HepG2 (cell line): ENCODE measurements around the gene TBC1D2B. TPM values are rescaled to one million over a fixed set of nuclear protein-coding genes. Genes with fewer than 3 reads are reported as not detected.

Experiments used
- ATAC-seq: fragments of 200-7000 bp; cut with Tn5 transposase; 3 replicates; pipeline ENCODE4 v1.9.1; 2020; ENCODE audit warnings: mild to moderate bottlenecking, moderate library complexity
- BruUV-seq: library from RNA; stranded (reverse); fragments of 400-500 nt; replicated peaks from 2 replicates; lab custom pipeline; 2021; lab: Mats Ljungman, UMichigan
- CTCF ChIA-PET: fragments of 300-600 bp; formaldehyde crosslinking; extraction: SDS; loops from one replicate; lab custom pipeline; 2021; ENCODE audit warnings: low total read pairs, inconsistent platforms, low intra/inter-chr PET ratio; lab: Yijun Ruan, JAX
- POLR2A ChIA-PET: fragments of 350-600 bp; sonication (Branson Sonifier 250); formaldehyde crosslinking; loops from one replicate; lab custom pipeline; 2020; ENCODE audit warnings: antibody characterized with exemption, inconsistent platforms; lab: Yijun Ruan, JAX
- DNase-seq: peaks from one replicate; pipeline ENCODE4 v3.0.0-alpha.2; 2015; ENCODE audit warnings: low spot score
- FAIRE-seq: peaks from 3 replicates; lab custom pipeline; 2011; peaks lifted over from hg19 to GRCh38; lab: Jason Lieb, UNC
- H2AFZ ChIP-seq: one replicate; pipeline ENCODE4 v1.6.1; 2011; ENCODE audit warnings: low read length, inconsistent platforms
- H3K27ac ChIP-seq: fragments of 300-600 bp; 3 replicates; pipeline ENCODE4 v1.8.0; 2011; ENCODE audit warnings: mixed run types, mild to moderate bottlenecking, mixed read lengths, low read length, inconsistent platforms; ENCODE audit not compliant: insufficient read depth; ENCODE audit errors: extremely low read length
- H3K27me3 ChIP-seq, 2 experiments: fragments of 200-600 bp in 1 of 2; 2 replicates in 1 of 2; 3 replicates in 1 of 2; pipeline versions ENCODE4 v1.6.0 to v1.8.0; 2011; ENCODE audit warnings: low read length in 2 of 2, mild to moderate bottlenecking in 2 of 2, moderate library complexity in 2 of 2, inconsistent platforms in 1 of 2; ENCODE audit not compliant: insufficient read depth in 2 of 2, control insufficient read depth in 1 of 2
- H3K36me3 ChIP-seq, 2 experiments: fragments of 200-600 bp in 1 of 2; replicated peaks in 1 of 2; 2 replicates in 1 of 2; 3 replicates in 1 of 2; pipeline versions ENCODE4 v1.5.1 to v1.8.0; 2011; ENCODE audit warnings: low read length in 2 of 2, inconsistent platforms in 1 of 2; ENCODE audit not compliant: insufficient read depth in 2 of 2, control insufficient read depth in 1 of 2
- H3K4me1 ChIP-seq: 2 replicates; pipeline ENCODE4 v1.5.1; 2012; ENCODE audit warnings: low read length, inconsistent platforms; ENCODE audit not compliant: insufficient read depth
- H3K4me2 ChIP-seq: 2 replicates; pipeline ENCODE4 v1.6.0; 2011; ENCODE audit warnings: low read depth, low read length, inconsistent platforms
- H3K4me3 ChIP-seq, 3 experiments: fragments of 200-600 bp in 1 of 3; sonication (generic), shearing (Covaris generic) in 1 of 3; replicated peaks in 1 of 3; 2 replicates each; pipeline ENCODE4 v1.5.1; 2011 to 2016; ENCODE audit warnings: low read length in 3 of 3, inconsistent platforms in 2 of 3, low read depth in 2 of 3, mild to moderate bottlenecking in 2 of 3, control low read depth in 1 of 3, mixed read lengths in 1 of 3; ENCODE audit not compliant: insufficient read depth in 1 of 3
- H3K79me2 ChIP-seq: one replicate; pipeline ENCODE4 v1.6.1; 2011; ENCODE audit warnings: low read length, inconsistent platforms; ENCODE audit not compliant: insufficient read depth
- H3K9ac ChIP-seq: 2 replicates; pipeline ENCODE4 v1.6.0; 2011; ENCODE audit warnings: mild to moderate bottlenecking, low read depth, low read length, inconsistent platforms; ENCODE audit not compliant: insufficient read depth
- H3K9me3 ChIP-seq: 2 replicates; pipeline ENCODE4 v1.5.1; 2012; ENCODE audit warnings: mild to moderate bottlenecking, low read length
- H4K20me1 ChIP-seq: 2 replicates; pipeline ENCODE4 v1.6.0; 2011; ENCODE audit warnings: inconsistent platforms, mild to moderate bottlenecking, low read length, moderate library complexity; ENCODE audit not compliant: insufficient read depth
- CENPX ChIP-seq: sonication (generic); formaldehyde crosslinking; IDR thresholded peaks from 2 replicates; pipeline ENCODE4 v1.9.0; 2021; ENCODE audit warnings: mild to moderate bottlenecking, missing genetic modification reagents, moderate library complexity
- FOXK1 ChIP-seq: sonication (generic); formaldehyde crosslinking; IDR thresholded peaks from 2 replicates; pipeline ENCODE4 v1.4.0; 2020; ENCODE audit warnings: low read depth, missing genetic modification reagents, borderline replicate concordance
- PBX2 ChIP-seq: IDR thresholded peaks from 2 replicates; pipeline ENCODE4 v1.6.1; 2016; ENCODE audit warnings: control low read depth
- ZNF20 ChIP-seq: sonication (generic); formaldehyde crosslinking; IDR thresholded peaks from 2 replicates; pipeline ENCODE4 v1.4.0; 2020; ENCODE audit warnings: mild to moderate bottlenecking, moderate library complexity, missing genetic modification reagents
- ZNF567 ChIP-seq: sonication (generic); formaldehyde crosslinking; IDR thresholded peaks from 2 replicates; pipeline ENCODE4 v1.8.1; 2023; ENCODE audit warnings: mild to moderate bottlenecking, missing genetic modification reagents, borderline replicate concordance
- ZNF607 ChIP-seq: sonication (generic); formaldehyde crosslinking; IDR thresholded peaks from 2 replicates; pipeline ENCODE4 v1.5.1; 2020; ENCODE audit warnings: missing genetic modification reagents, mild to moderate bottlenecking, borderline replicate concordance
- ZNF749 ChIP-seq: sonication (generic); formaldehyde crosslinking; IDR thresholded peaks from 2 replicates; pipeline ENCODE4 v1.8.0; 2022; ENCODE audit warnings: mild to moderate bottlenecking, missing genetic modification reagents, moderate library complexity, borderline replicate concordance
- ZSCAN21 ChIP-seq: sonication (generic); formaldehyde crosslinking; IDR thresholded peaks from 2 replicates; pipeline ENCODE4 v1.8.0; 2022; ENCODE audit warnings: mild to moderate bottlenecking, missing genetic modification reagents, moderate library complexity, borderline replicate concordance
- WGBS: methylation state at CpG from one replicate; pipeline ENCODE4 v1.1.6; 2017; ENCODE audit warnings: low lambda C conversion rate; 5-methylcytosine and 5-hydroxymethylcytosine counted together
- in situ Hi-C: cut with HindIII; loops from 2 replicates; pipeline ENCODE4 v1.10.0; 2017; ENCODE audit warnings: low pct_unique_long_range_greater_than_20kb; ENCODE audit not compliant: extremely low pct_ligation_motif_present
- intact Hi-C: fragments of 100-400 bp; cut with micrococcal nuclease; formaldehyde crosslinking; loops from one replicate; pipeline ENCODE4 v1.10.0; 2022; ENCODE audit not compliant: unreplicated experiment
- polyA plus RNA-seq, 8 experiments: library from polyadenylated mRNA; depleted of rRNA in 3 of 8; stranded (reverse) in 7 of 8; unstranded in 1 of 8; fragments of >200 nt; fragmentation: Illumina TruSeq in 4 of 8; extraction: Trizol in 4 of 8; gene quantifications; 2 replicates each; pipeline versions ENCODE4 v1.2.1 to v1.2.3, GENCODE V29; 2011 to 2016; ENCODE audit warnings: low read depth in 4 of 8, missing spikeins in 1 of 8, mixed read lengths in 1 of 8; ENCODE audit not compliant: insufficient read depth in 1 of 8
- total RNA-seq, 5 experiments: library from RNA; depleted of rRNA; stranded (reverse); fragments of >200 nt; fragmentation: Illumina TruSeq; extraction: Trizol; gene quantifications; 2 replicates each; pipeline ENCODE4 v1.2.3, GENCODE V29; 2016; ENCODE audit warnings: low read depth in 1 of 5
- TF ChIP-seq, protein P1 (sequence below): sonication (generic); formaldehyde crosslinking; IDR thresholded peaks from 2 replicates; pipeline ENCODE4 v1.4.0; 2020; ENCODE audit warnings: missing genetic modification reagents

The TBC1D2B gene
- total and polyA plus RNA-seq, 2 of the 13 experiments (the other 11 are each of a cell fraction or from before 2014, with no cell fraction given), result 10.1 to 14.4 TPM

- Histone ChIP-seq H2AFZ (no peak overlapping the region), H3K9me3 (no peaks in the 10 kb centered on the region), H3K4me2 (no peak overlapping the region), H4K20me1 (no peaks in the 10 kb centered on the region), H3K27ac (no peak overlapping the region), H3K4me1 (peaks cover 16% of the 10 kb centered on the region), H3K27me3 (peaks cover 0 to 11% of the 10 kb centered on the region in 2 experiments; a peak in 3 of 5 replicates), H3K9ac (no peak overlapping the region), H3K79me2 (no peaks in the 10 kb centered on the region), H3K4me3 (no peak overlapping the region), H3K36me3 (no peaks in the 10 kb centered on the region)
- DNase-seq, result no peak
- ChIA-PET CTCF (no interaction called here), POLR2A (no interaction called here)
- TF ChIP-seq PBX2 (CRISPR knock-in tag) (no peak), CENPX (CRISPR knock-in tag) (no peak), ZSCAN21 (no peak), ZNF749 (CRISPR knock-in tag) (no peak), FOXK1 (CRISPR knock-in tag) (no peak), ZNF607 (CRISPR knock-in tag) (no peak), ZNF567 (CRISPR knock-in tag) (no peak), ZNF20 (no peak)
- TF ChIP-seq, protein P1, sequence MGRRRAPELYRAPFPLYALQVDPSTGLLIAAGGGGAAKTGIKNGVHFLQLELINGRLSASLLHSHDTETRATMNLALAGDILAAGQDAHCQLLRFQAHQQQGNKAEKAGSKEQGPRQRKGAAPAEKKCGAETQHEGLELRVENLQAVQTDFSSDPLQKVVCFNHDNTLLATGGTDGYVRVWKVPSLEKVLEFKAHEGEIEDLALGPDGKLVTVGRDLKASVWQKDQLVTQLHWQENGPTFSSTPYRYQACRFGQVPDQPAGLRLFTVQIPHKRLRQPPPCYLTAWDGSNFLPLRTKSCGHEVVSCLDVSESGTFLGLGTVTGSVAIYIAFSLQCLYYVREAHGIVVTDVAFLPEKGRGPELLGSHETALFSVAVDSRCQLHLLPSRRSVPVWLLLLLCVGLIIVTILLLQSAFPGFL, result no peak
- 60% methylated on average over 2 of the region's 8 CpGs for WGBS
- in situ Hi-C loops, result no loop called here
- BruUV-seq, result no TSS peak
- intact Hi-C loops, result no loop called here
- ATAC-seq, result no peak
- FAIRE-seq, result no peak
Measured at GRCh38 chr15:77980098-77980497, 97.4 kb downstream of the TBC1D2B start.
